GM12892 (cell line): ENCODE measurements around the gene ARL16. TPM values are rescaled to one million over a fixed set of nuclear protein-coding genes. Genes with fewer than 3 reads are reported as not detected.

ENCODE experiments used
- DNase-seq: peaks from one replicate; pipeline ENCODE4 v3.0.0; 2011; ENCODE audit not compliant: insufficient read length
- FAIRE-seq: peaks from 2 replicates; lab custom pipeline; 2011; peaks lifted over from hg19 to GRCh38; lab: Jason Lieb, UNC
- POLR2A ChIP-seq: IDR thresholded peaks from 2 replicates; pipeline ENCODE4 v1.6.1; 2011; ENCODE audit warnings: low read depth, low read length, control low read depth
- POLR2AphosphoS5 ChIP-seq: IDR thresholded peaks from 2 replicates; pipeline ENCODE4 v1.6.1; 2011; ENCODE audit warnings: low read depth, low read length, control low read depth
- TAF1 ChIP-seq: IDR thresholded peaks from 2 replicates; pipeline ENCODE4 v1.6.1; 2011; ENCODE audit warnings: low read depth, mild to moderate bottlenecking, control low read depth, low read length, borderline replicate concordance
- polyA plus RNA-seq: library from polyadenylated mRNA; unstranded; fragments of >200 nt; gene quantifications from one replicate; pipeline ENCODE4 v1.2.1, GENCODE V29; 2012; ENCODE audit warnings: missing spikeins, inconsistent platforms; ENCODE audit not compliant: missing spikeins

ARL16 gene, protein sequence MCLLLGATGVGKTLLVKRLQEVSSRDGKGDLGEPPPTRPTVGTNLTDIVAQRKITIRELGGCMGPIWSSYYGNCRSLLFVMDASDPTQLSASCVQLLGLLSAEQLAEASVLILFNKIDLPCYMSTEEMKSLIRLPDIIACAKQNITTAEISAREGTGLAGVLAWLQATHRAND
- 32.6 TPM for polyA plus RNA-seq

- TF ChIP-seq POLR2AphosphoS5 (no peak; the same call in 1 of the 2 replicates), TAF1 (peak; percentile 20; the same call in 1 of the 2 replicates), POLR2A (peak; percentile 72; the same call in 1 of the 2 replicates)
- FAIRE-seq: peak; percentile 97
- peak; percentile 100 for DNase-seq
Measured at GRCh38 chr17:81683584-81684441, at the start of gene ARL16, which contains the start of gene HGS. ARL16 (minus strand) TSS chr17:81683797; CDS start chr17:81683753, 44 bp downstream. HGS (plus strand) TSS chr17:81684011; CDS start chr17:81684067, 56 bp downstream.

DNA sequence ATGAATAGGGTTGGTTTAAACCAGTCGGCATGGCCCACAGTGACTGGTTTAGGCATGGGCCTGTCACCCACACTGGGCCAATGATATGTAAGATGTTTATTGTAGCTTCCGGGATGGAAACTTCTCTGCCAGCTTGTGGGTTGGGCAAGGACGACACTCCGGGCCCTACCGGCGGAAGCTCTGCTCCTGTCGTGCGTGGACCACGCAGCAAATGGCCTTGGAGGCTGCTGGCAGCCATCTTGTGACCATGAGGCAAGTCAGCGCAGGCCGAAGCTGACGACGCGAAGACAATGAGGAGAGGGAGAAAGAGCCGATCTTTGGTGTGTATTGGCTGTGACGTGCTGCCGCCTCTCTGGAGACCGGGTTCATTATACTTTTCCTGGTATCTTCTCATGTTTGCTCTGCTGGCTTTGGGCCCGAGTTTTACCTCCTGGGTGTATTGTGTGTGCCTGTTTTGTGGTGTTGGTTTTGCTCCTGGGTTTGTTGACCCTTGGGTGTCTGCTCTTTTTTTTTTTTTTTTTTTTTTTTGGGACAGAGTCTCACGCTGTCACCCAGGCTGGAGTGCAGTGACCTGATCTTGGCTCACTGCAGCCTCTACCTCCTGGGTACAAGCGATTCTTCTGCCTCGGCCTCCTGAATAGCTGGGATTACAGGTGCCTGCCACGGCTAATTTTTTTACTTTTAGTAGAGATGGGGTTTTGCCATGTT lies 43.9 kb upstream of the ARL16 start:
- no peak for TF ChIP-seq TAF1
- no peak for DNase-seq
- FAIRE-seq: no peak

DNA sequence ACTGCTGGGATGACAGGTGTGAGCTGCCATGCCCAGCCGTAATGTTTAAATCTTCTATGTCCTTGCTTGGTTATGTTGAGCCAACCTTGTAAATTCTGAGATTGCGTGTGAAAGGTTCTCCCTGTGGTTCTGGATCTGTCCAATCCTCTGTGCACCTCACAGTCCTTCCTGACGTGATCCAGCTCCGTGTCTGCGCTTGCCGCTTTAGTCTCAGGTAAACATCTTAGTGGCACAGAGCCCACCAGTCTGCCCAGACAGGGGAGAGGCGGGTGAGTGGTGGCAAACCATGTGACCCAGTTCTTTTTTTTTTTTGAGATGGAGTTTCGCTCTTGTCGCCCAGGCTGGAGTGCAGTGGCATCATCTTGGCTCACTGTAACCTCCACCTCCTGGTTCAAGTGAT lies 42.4 kb upstream of the ARL16 start:
- TF ChIP-seq POLR2A (no peak), POLR2AphosphoS5 (no peak), TAF1 (no peak)
- FAIRE-seq: no peak
- DNase-seq: no peak

GRCh38 chr17:81725439-81725838 lies 41.8 kb upstream of the ARL16 start:
- DNase-seq (no peak), FAIRE-seq (no peak)
- TF ChIP-seq TAF1 (no peak), POLR2A (no peak), POLR2AphosphoS5 (no peak)

GRCh38 chr17:81723651-81724209 lies 40.1 kb upstream of the ARL16 start:
- no peak for FAIRE-seq
- DNase-seq: no peak
- no peak for TF ChIP-seq POLR2AphosphoS5
- no peak for TF ChIP-seq POLR2A
- TF ChIP-seq TAF1: no peak

- DNase-seq (no peak), FAIRE-seq (no peak)
- TF ChIP-seq TAF1 (no peak), POLR2AphosphoS5 (no peak), POLR2A (no peak)
Measured at GRCh38 chr17:81722184-81723120, 38.9 kb upstream of the ARL16 start.

- TF ChIP-seq TAF1 (no peak), POLR2AphosphoS5 (no peak), POLR2A (no peak)
- DNase-seq: no peak
- FAIRE-seq: no peak
Measured at GRCh38 chr17:81720267-81721071, 36.9 kb upstream of the ARL16 start.

- DNase-seq (no peak), FAIRE-seq (no peak)
- TF ChIP-seq TAF1 (no peak), POLR2A (no peak), POLR2AphosphoS5 (no peak)
Measured at GRCh38 chr17:81719410-81720266, 36.0 kb upstream of the ARL16 start.

DNA sequence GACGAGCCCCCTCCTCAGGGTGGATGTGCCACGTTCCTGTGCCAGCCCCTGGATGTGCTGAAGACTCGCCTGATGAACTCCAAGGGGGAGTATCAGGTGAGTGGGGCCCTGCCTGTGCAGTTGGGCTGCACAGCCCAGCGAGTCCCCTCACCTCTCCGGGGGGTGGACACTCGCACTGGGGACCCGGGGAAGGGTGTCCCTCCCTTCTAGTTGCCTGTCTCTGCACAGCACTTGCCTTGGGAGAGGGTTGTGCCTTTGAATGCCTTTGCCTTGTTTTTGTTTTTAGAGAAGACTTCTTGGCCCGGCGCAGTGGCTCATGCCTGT lies 34.1 kb upstream of the ARL16 start:
- no peak for FAIRE-seq
- no peak for TF ChIP-seq POLR2AphosphoS5
- no peak for TF ChIP-seq POLR2A
- no peak for DNase-seq
